Inflammatory macrophage treated with lipopolysaccharide for 4 hours (primary cell): ENCODE measurements around the gene EFCAB9.

Experiments used
- DNase-seq: peaks from one replicate; pipeline ENCODE4 v3.0.0-alpha.2; 2020

The EFCAB9 gene

GRCh38 chr5:172245046-172245445 is 51.1 kb downstream of the EFCAB9 start:
- DNase-seq = no peak

DNA sequence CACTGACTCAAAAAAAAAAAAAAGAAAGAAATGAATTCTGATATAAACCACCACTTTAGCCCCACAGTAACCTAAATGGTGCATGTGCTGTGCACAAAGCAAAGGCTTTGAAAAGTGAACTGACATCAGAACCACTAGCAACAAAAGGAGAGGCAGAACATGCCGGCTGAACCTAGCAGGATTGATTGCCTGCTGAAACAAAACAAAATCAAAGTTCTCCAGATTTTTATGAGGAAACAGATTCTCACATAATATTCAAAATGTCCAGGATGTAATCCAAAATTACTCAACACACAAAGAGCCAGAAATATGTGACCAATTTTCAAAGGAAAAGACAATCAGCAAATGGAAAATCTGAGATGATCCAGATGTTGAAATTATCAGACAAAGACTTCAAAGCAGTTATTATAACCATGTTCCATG is 51.7 kb downstream of the EFCAB9 start:
- no peak for DNase-seq

- no peak for DNase-seq
These were observed 54.7 kb downstream of the EFCAB9 start for GRCh38 chr5:172248637-172249036.

DNA sequence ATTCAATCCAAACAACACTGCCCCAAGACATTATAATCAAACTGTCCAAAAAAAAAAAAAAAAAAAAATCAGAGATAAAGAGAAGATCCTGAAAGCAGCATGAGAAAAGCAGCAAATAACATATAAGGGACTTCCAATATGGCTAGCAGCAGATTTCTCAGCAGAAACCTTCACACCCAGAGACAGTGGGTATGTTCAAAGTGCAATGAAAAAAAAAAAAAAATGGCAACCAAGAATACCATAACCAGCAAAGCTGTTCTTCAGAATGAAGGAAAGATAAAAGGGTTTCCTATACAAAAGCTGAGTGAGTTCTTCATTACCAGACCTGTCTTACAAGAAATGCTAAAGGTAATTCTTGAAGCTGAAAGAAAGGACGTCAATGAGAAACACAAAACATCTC is 57.4 kb downstream of the EFCAB9 start:
- DNase-seq = no peak

- no peak for DNase-seq
These were observed 58.5 kb downstream of the EFCAB9 start for GRCh38 chr5:172252501-172252900.
